ENCODE measurements around the gene GFM1.

The GFM1 gene

GRCh38 chr3:158644345-158644908 lies at the start of gene GFM1:
Gene GFM1 (plus strand): TSS chr3:158644527. CDS start chr3:158644635, 108 bp downstream.
- DNase-seq (ENCODE audit: low read depth): peak; percentile 96

GRCh38 chr3:158600787-158601186 lies 43.5 kb upstream of the GFM1 start:
- DNase-seq (ENCODE audit: low read depth): no peak

- no peak for DNase-seq (ENCODE audit: low read depth)
Observed at GRCh38 chr3:158602227-158602626, 42.1 kb upstream of the GFM1 start.

- DNase-seq (ENCODE audit: low read depth): no peak
Observed at GRCh38 chr3:158617982-158618875, 26.1 kb upstream of the GFM1 start.

GRCh38 chr3:158625881-158626280 lies 18.4 kb upstream of the GFM1 start:
- no peak for DNase-seq (ENCODE audit: low read depth)

GRCh38 chr3:158631981-158632380 lies 12.3 kb upstream of the GFM1 start:
- DNase-seq (ENCODE audit: low read depth): no peak

- no peak for DNase-seq (ENCODE audit: low read depth)
Observed at GRCh38 chr3:158640646-158641045, 3.7 kb upstream of the GFM1 start.

- no peak for DNase-seq (ENCODE audit: low read depth)
Observed at GRCh38 chr3:158642005-158642404, 2.3 kb upstream of the GFM1 start.

GRCh38 chr3:158642474-158643210 lies 1.7 kb upstream of the GFM1 start:
- no peak for DNase-seq (ENCODE audit: low read depth)

- DNase-seq (ENCODE audit: low read depth): no peak
Observed at GRCh38 chr3:158649791-158650190, 5.5 kb downstream of the GFM1 start.

- no peak for DNase-seq (ENCODE audit: low read depth)
Observed at GRCh38 chr3:158651192-158651591, 6.9 kb downstream of the GFM1 start.

GRCh38 chr3:158652463-158652862 lies 8.1 kb downstream of the GFM1 start:
- no peak for DNase-seq (ENCODE audit: low read depth)

GRCh38 chr3:158658889-158659288 lies 14.6 kb downstream of the GFM1 start:
- no peak for DNase-seq (ENCODE audit: low read depth)

GRCh38 chr3:158659454-158660237 lies 15.3 kb downstream of the GFM1 start:
- DNase-seq (ENCODE audit: low read depth): peak; percentile 83

- no peak for DNase-seq (ENCODE audit: low read depth)
Observed at GRCh38 chr3:158660711-158661110, 16.4 kb downstream of the GFM1 start.

- no peak for DNase-seq (ENCODE audit: low read depth)
Observed at GRCh38 chr3:158663246-158663645, 18.9 kb downstream of the GFM1 start.

GRCh38 chr3:158663832-158664231 lies 19.5 kb downstream of the GFM1 start:
- DNase-seq (ENCODE audit: low read depth): no peak

- no peak for DNase-seq (ENCODE audit: low read depth)
Observed at GRCh38 chr3:158666416-158666815, 22.1 kb downstream of the GFM1 start.

- peak; percentile 46 for DNase-seq (ENCODE audit: low read depth)
Observed at GRCh38 chr3:158668506-158668905, 24.2 kb downstream of the GFM1 start.

GRCh38 chr3:158671821-158672214 lies 27.5 kb downstream of the GFM1 start:
- DNase-seq (ENCODE audit: low read depth): no peak

- peak; percentile 75 for DNase-seq (ENCODE audit: low read depth)
Observed at GRCh38 chr3:158672215-158673176, 28.2 kb downstream of the GFM1 start, which contains the start of gene LXN. Gene LXN (minus strand): TSS chr3:158672648. CDS start chr3:158672478, 170 bp downstream.

All from EH (cell line).